ENCODE data around the gene C5orf15. TPM values are rescaled to one million over a fixed set of nuclear protein-coding genes. Genes with fewer than 3 reads are reported as not detected.

C5orf15 gene
- 10 to 100 TPM; 80.6 to 93.9 TPM for total RNA-seq

GRCh38 chr5:133968204-133968980, at the start of gene C5orf15:
Gene C5orf15, minus strand, starts transcription at chr5:133968625. Its CDS starts 41 bp downstream, at chr5:133968584.

GRCh38 chr5:134004626-134005416, 36.4 kb upstream of the C5orf15 start, which contains the start of gene VDAC1:
Gene VDAC1, minus strand, starts transcription at chr5:134004975. Its CDS starts 11,963 bp downstream, at chr5:133993012.

Other genes with a start within 250 kb of the C5orf15 start
- gene VDAC1, start 36.4 kb upstream of the C5orf15 start, total RNA-seq: 100 to 1,000 TPM; 453 to 651 TPM
- gene TCF7, start 146.1 kb upstream of the C5orf15 start, total RNA-seq: 1 to 10 TPM in 1 of 2 donors, under 1 TPM in 1; 0.69 to 3.3 TPM
- gene SKP1, start 208.3 kb upstream of the C5orf15 start, total RNA-seq: 100 to 1,000 TPM; 162 to 170 TPM